HepG2 (cell line): Measurements from ENCODE around the gene PRSS22. TPM values are rescaled to one million over a fixed set of nuclear protein-coding genes. Genes with fewer than 3 reads are reported as not detected.

Source experiments
- ADNP ChIP-seq: sonication (generic); formaldehyde crosslinking; IDR thresholded peaks from 2 replicates; pipeline ENCODE4 v1.4.0; 2020; ENCODE audit warnings: missing genetic modification reagents
- AFF4 ChIP-seq: sonication (generic); formaldehyde crosslinking; IDR thresholded peaks from 2 replicates; pipeline ENCODE4 v1.4.0; 2020; ENCODE audit warnings: missing genetic modification reagents
- ESRRA ChIP-seq: sonication (generic); formaldehyde crosslinking; IDR thresholded peaks from 2 replicates; pipeline ENCODE4 v1.5.1; 2020; ENCODE audit warnings: mild to moderate bottlenecking, low read depth, missing genetic modification reagents
- FOXK1 ChIP-seq: sonication (generic); formaldehyde crosslinking; IDR thresholded peaks from 2 replicates; pipeline ENCODE4 v1.4.0; 2020; ENCODE audit warnings: low read depth, missing genetic modification reagents, borderline replicate concordance
- HMGA1 ChIP-seq: sonication (generic); formaldehyde crosslinking; conservative IDR thresholded peaks from 2 replicates; pipeline ENCODE4 v1.4.0; 2020; ENCODE audit warnings: missing genetic modification reagents
- IRF9 ChIP-seq: sonication (generic); formaldehyde crosslinking; IDR thresholded peaks from 2 replicates; pipeline ENCODE4 v1.8.0; 2022; ENCODE audit warnings: missing genetic modification reagents, mild to moderate bottlenecking, borderline replicate concordance
- KDM2A ChIP-seq: sonication (generic); formaldehyde crosslinking; IDR thresholded peaks from 2 replicates; pipeline ENCODE4 v1.4.0; 2020; ENCODE audit warnings: low read depth, missing genetic modification reagents, borderline replicate concordance
- NCOA2 ChIP-seq: sonication (generic); formaldehyde crosslinking; IDR thresholded peaks from 2 replicates; pipeline ENCODE4 v1.8.0; 2022; ENCODE audit warnings: inconsistent platforms
- NFYB ChIP-seq: sonication (generic); formaldehyde crosslinking; IDR thresholded peaks from 2 replicates; pipeline ENCODE4 v1.4.0; 2020; ENCODE audit warnings: missing genetic modification reagents
- RBM39 ChIP-seq: fragments of 200-400 bp; formaldehyde crosslinking; IDR thresholded peaks from one replicate; pipeline ENCODE4 v1.6.1; 2018; ENCODE audit warnings: antibody characterized with exemption, mild to moderate bottlenecking, low read depth, low read length; ENCODE audit not compliant: poor library complexity, severe bottlenecking
- RFX3 ChIP-seq: IDR thresholded peaks from 2 replicates; pipeline ENCODE4 v1.6.1; 2016; ENCODE audit warnings: missing biosample characterization, missing genetic modification reagents
- RXRB ChIP-seq: IDR thresholded peaks from 2 replicates; pipeline ENCODE4 v1.6.1; 2016; ENCODE audit warnings: borderline replicate concordance, missing genetic modification reagents, missing compliant biosample characterization
- TSC22D2 ChIP-seq: sonication (generic); formaldehyde crosslinking; IDR thresholded peaks from 2 replicates; pipeline ENCODE4 v1.5.1; 2020; ENCODE audit warnings: missing genetic modification reagents, mild to moderate bottlenecking, borderline replicate concordance
- UBTF ChIP-seq: sonication (generic); formaldehyde crosslinking; IDR thresholded peaks from 2 replicates; pipeline ENCODE4 v1.4.0; 2020; ENCODE audit warnings: mild to moderate bottlenecking, missing genetic modification reagents
- ZNF362 ChIP-seq: sonication (generic); formaldehyde crosslinking; IDR thresholded peaks from 2 replicates; pipeline ENCODE4 v1.4.0; 2020; ENCODE audit warnings: missing genetic modification reagents, mild to moderate bottlenecking, borderline replicate concordance
- ZNF556 ChIP-seq: sonication (generic); formaldehyde crosslinking; IDR thresholded peaks from 2 replicates; pipeline ENCODE4 v1.4.0; 2020; ENCODE audit warnings: mild to moderate bottlenecking, missing genetic modification reagents, borderline replicate concordance
- ZNF792 ChIP-seq: IDR thresholded peaks from 2 replicates; pipeline ENCODE4 v1.6.1; 2016
- polyA plus RNA-seq, 8 experiments: library from polyadenylated mRNA; depleted of rRNA in 3 of 8; stranded (reverse) in 7 of 8; unstranded in 1 of 8; fragments of >200 nt; fragmentation: Illumina TruSeq in 4 of 8; extraction: Trizol in 4 of 8; gene quantifications; 2 replicates each; pipeline versions ENCODE4 v1.2.1 to v1.2.3, GENCODE V29; 2011 to 2016; ENCODE audit warnings: low read depth in 4 of 8, missing spikeins in 1 of 8, mixed read lengths in 1 of 8; ENCODE audit not compliant: insufficient read depth in 1 of 8
- total RNA-seq, 5 experiments: library from RNA; depleted of rRNA; stranded (reverse); fragments of >200 nt; fragmentation: Illumina TruSeq; extraction: Trizol; gene quantifications; 2 replicates each; pipeline ENCODE4 v1.2.3, GENCODE V29; 2016; ENCODE audit warnings: low read depth in 1 of 5
- TF ChIP-seq, protein P1 (sequence below), 2 experiments: fragments of 450-650 bp in 1 of 2; sonication (generic) in 1 of 2; formaldehyde crosslinking; IDR thresholded peaks; 2 replicates each; pipeline versions ENCODE4 v1.5.0 to v1.8.0; 2020 to 2022; ENCODE audit warnings: mild to moderate bottlenecking in 1 of 2, missing genetic modification reagents in 1 of 2

The PRSS22 gene
- total and polyA plus RNA-seq, 2 of the 13 experiments (the other 11 are each of a cell fraction or from before 2014, with no cell fraction given) = 0.24 to 0.32 TPM

DNA sequence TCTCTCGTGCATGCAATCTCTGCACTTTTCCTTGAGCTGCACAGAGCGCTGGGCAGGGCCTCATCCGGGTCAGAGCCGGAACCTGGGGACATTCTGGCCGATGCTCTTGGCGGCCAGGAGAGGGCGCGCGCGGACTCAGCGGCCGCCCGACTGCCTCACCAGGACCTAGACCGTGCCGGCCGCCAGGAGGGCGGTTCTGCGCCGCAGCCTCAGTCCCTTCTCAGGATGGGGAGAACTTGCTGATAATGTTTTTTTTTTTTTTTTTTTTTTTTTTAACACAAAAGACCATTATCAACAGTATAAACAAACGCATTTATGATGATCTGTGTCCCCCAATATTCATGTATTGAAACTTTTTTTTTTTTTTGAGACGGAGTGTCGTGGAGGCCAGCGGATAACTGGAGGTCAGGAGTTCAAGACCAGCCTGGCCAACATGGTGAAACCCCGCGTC lies 17.0 kb upstream of the PRSS22 start (continued):
- peak; percentile 34; the same call in 1 of the 2 replicates for TF ChIP-seq UBTF (CRISPR knock-in tag)
- TF ChIP-seq RXRB = peak; percentile 38; the same call in 1 of the 2 replicates
- no peak for TF ChIP-seq HMGA1 (CRISPR knock-in tag)
- TF ChIP-seq AFF4 = no peak
- no peak; the same call in 1 of the 2 replicates for TF ChIP-seq ZNF362 (CRISPR knock-in tag)
- no peak for TF ChIP-seq RFX3 (CRISPR knock-in tag)
- TF ChIP-seq ZNF556 = 0 out of 2 replicates have a peak, but pooled peaks have one; percentile 31
- peak; percentile 74; the same call in 1 of the 2 replicates for TF ChIP-seq ZNF792 (CRISPR knock-in tag)
- peak; percentile 9; the same call in 1 of the 2 replicates for TF ChIP-seq ADNP
- TF ChIP-seq KDM2A = peak; percentile 87
- TF ChIP-seq ESRRA (CRISPR knock-in tag) = 0 out of 2 replicates have a peak, but pooled peaks have one; percentile 38
- TF ChIP-seq NFYB (CRISPR knock-in tag) = no peak
- TF ChIP-seq FOXK1 (CRISPR knock-in tag) = 0 out of 2 replicates have a peak, but pooled peaks have one; percentile 30
- 0 out of 2 replicates have a peak, but pooled peaks have one; percentile 16 for TF ChIP-seq NCOA2 (CRISPR knock-in tag)
- TF ChIP-seq TSC22D2 (CRISPR knock-in tag) = no peak
- TF ChIP-seq, protein P1, sequence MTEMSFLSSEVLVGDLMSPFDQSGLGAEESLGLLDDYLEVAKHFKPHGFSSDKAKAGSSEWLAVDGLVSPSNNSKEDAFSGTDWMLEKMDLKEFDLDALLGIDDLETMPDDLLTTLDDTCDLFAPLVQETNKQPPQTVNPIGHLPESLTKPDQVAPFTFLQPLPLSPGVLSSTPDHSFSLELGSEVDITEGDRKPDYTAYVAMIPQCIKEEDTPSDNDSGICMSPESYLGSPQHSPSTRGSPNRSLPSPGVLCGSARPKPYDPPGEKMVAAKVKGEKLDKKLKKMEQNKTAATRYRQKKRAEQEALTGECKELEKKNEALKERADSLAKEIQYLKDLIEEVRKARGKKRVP (CRISPR knock-in tag; IDR thresholded peaks at IDR 0.05) = no peak
- no peak for TF ChIP-seq IRF9 (CRISPR knock-in tag)
- peak; percentile 72 for TF ChIP-seq RBM39
